BLaER1 treated with 17β-estradiol and CSF1 and Interleukin-3, amounts not matched to agents 10 nM and 100 nM (cell line): ENCODE data around the gene TOE1.

Experiments
- H3K27ac ChIP-seq, 11 experiments: shearing (Covaris generic); formaldehyde crosslinking; 2 replicates each; pipeline ENCODE4 v1.8.1; 2022
- H3K27me3 ChIP-seq, 11 experiments: shearing (Covaris generic); formaldehyde crosslinking; 2 replicates each; pipeline ENCODE4 v1.8.1; 2022
- H3K36me3 ChIP-seq, 11 experiments: shearing (Covaris generic); formaldehyde crosslinking; 2 replicates each; pipeline ENCODE4 v1.8.1; 2022
- H3K4me1 ChIP-seq, 10 experiments: shearing (Covaris generic); formaldehyde crosslinking; 2 replicates each; pipeline ENCODE4 v1.8.1; 2022
- H3K4me2 ChIP-seq, 11 experiments: shearing (Covaris generic); formaldehyde crosslinking; 2 replicates each; pipeline ENCODE4 v1.8.1; 2022
- H3K4me3 ChIP-seq, 10 experiments: shearing (Covaris generic); formaldehyde crosslinking; 2 replicates each; pipeline ENCODE4 v1.8.1; 2022
- H3K9ac ChIP-seq, 11 experiments: shearing (Covaris generic); formaldehyde crosslinking; 2 replicates each; pipeline ENCODE4 v1.8.1; 2022
- H3K9me3 ChIP-seq, 11 experiments: shearing (Covaris generic); formaldehyde crosslinking; replicated peaks in 1 of 11; 2 replicates each; pipeline ENCODE4 v1.8.1; 2022
- H4K20me1 ChIP-seq, 11 experiments: shearing (Covaris generic); formaldehyde crosslinking; 2 replicates each; pipeline ENCODE4 v1.8.1; 2022
- Cebpa-rat ChIP-seq, 11 experiments: shearing (Covaris generic); IDR thresholded peaks; 2 replicates each; pipeline ENCODE4 v1.8.1; 2022

TOE1 gene

GRCh38 chr1:45364294-45364693 is 24.3 kb downstream of the TOE1 start:
- Histone ChIP-seq H3K9me3 (no peaks in the 10 kb centered on the region), H3K27me3 (no peaks in the 10 kb centered on the region), H3K4me1 (peaks cover 12 to 29% (median 16%) of the 10 kb centered on the region in 10 experiments; a peak in 19 of 20 replicates), H3K9ac (no peak overlapping the region), H3K4me2 (no peak overlapping the region), H3K36me3 (no peaks in the 10 kb centered on the region), H3K4me3 (no peak overlapping the region), H3K27ac (no peak overlapping the region), H4K20me1 (no peaks in the 10 kb centered on the region)
- TF ChIP-seq Cebpa-rat (IDR thresholded peaks at IDR 0.05) = no peak

- Histone ChIP-seq H3K27me3 (no peaks in the 10 kb centered on the region), H3K9me3 (no peaks in the 10 kb centered on the region), H3K4me3 (no peak overlapping the region), H3K27ac (no peak overlapping the region), H3K36me3 (no peaks in the 10 kb centered on the region), H3K4me2 (no peak overlapping the region), H3K4me1 (peaks cover 11 to 27% (median 14%) of the 10 kb centered on the region in 10 experiments; a peak in 19 of 20 replicates), H4K20me1 (no peaks in the 10 kb centered on the region), H3K9ac (no peak overlapping the region)
- no peak for TF ChIP-seq Cebpa-rat (IDR thresholded peaks at IDR 0.05)
These were observed 25.1 kb downstream of the TOE1 start for GRCh38 chr1:45365051-45365450.

GRCh38 chr1:45370575-45370974 is 30.6 kb downstream of the TOE1 start:
- no peaks in the 10 kb centered on the region for H3K36me3 ChIP-seq
- H3K27me3 ChIP-seq = no peaks in the 10 kb centered on the region
- no peak overlapping the region for H3K27ac ChIP-seq
- no peaks in the 10 kb centered on the region for H4K20me1 ChIP-seq
- H3K9me3 ChIP-seq = no peaks in the 10 kb centered on the region
- H3K4me1 ChIP-seq = peaks cover 0 to 23% (median 3%) of the 10 kb centered on the region in 10 experiments; a peak in 8 of 20 replicates
- peak overlapping the region in 6 of 11 experiments; percentile 3 to 57 (median 24); a peak in 6 of 22 replicates for H3K4me2 ChIP-seq
- no peak overlapping the region for H3K4me3 ChIP-seq
- H3K9ac ChIP-seq = no peak overlapping the region
- TF ChIP-seq Cebpa-rat (IDR thresholded peaks at IDR 0.05) = no peak

- Histone ChIP-seq H3K27ac (no peak overlapping the region), H3K9ac (no peak overlapping the region), H3K36me3 (no peaks in the 10 kb centered on the region), H3K27me3 (no peaks in the 10 kb centered on the region), H3K4me2 (no peak overlapping the region; a peak in 1 of 22 replicates), H3K9me3 (no peaks in the 10 kb centered on the region), H3K4me3 (no peak overlapping the region), H3K4me1 (peaks cover 0 to 18% (median 3%) of the 10 kb centered on the region in 10 experiments; a peak in 8 of 20 replicates), H4K20me1 (no peaks in the 10 kb centered on the region)
- no peak for TF ChIP-seq Cebpa-rat (IDR thresholded peaks at IDR 0.05)
These were observed 33.6 kb downstream of the TOE1 start for GRCh38 chr1:45373573-45373972.

- no peaks in the 10 kb centered on the region for H3K27me3 ChIP-seq
- H3K4me2 ChIP-seq = no peak overlapping the region
- no peaks in the 10 kb centered on the region for H3K9me3 ChIP-seq
These were observed 35.4 kb downstream of the TOE1 start for GRCh38 chr1:45375104-45376090.

GRCh38 chr1:45378184-45378583 is 38.2 kb downstream of the TOE1 start:
- Histone ChIP-seq H3K9me3 (no peaks in the 10 kb centered on the region), H3K27ac (no peak overlapping the region), H3K9ac (no peak overlapping the region), H3K27me3 (no peaks in the 10 kb centered on the region), H3K4me3 (no peak overlapping the region), H3K36me3 (no peaks in the 10 kb centered on the region), H3K4me1 (0 out of 20 replicates have a peak, but pooled peaks cover 0 to 6% (median 0%) of the 10 kb centered on the region in 10 experiments), H4K20me1 (no peaks in the 10 kb centered on the region), H3K4me2 (no peak overlapping the region)
- no peak for TF ChIP-seq Cebpa-rat (IDR thresholded peaks at IDR 0.05)

More at GRCh38 chr1:45375104-45376090, 35.4 kb downstream of the TOE1 start:
- Histone ChIP-seq H3K4me1 (peaks cover 0 to 16% (median 3%) of the 10 kb centered on the region in 10 experiments; a peak in 8 of 20 replicates), H4K20me1 (no peaks in the 10 kb centered on the region), H3K36me3 (no peaks in the 10 kb centered on the region), H3K27ac (no peak overlapping the region), H3K4me3 (no peak overlapping the region), H3K9ac (no peak overlapping the region)
- no peak for TF ChIP-seq Cebpa-rat (IDR thresholded peaks at IDR 0.05)

- Histone ChIP-seq H3K27ac (no peak overlapping the region), H3K4me3 (no peak overlapping the region), H3K36me3 (peaks cover 0 to 6% (median 0%) of the 10 kb centered on the region in 11 experiments; a peak in 2 of 22 replicates), H4K20me1 (no peaks in the 10 kb centered on the region), H3K4me2 (no peak overlapping the region), H3K9ac (no peak overlapping the region), H3K4me1 (no peaks in the 10 kb centered on the region), H3K27me3 (no peaks in the 10 kb centered on the region), H3K9me3 (no peaks in the 10 kb centered on the region)
- no peak for TF ChIP-seq Cebpa-rat (IDR thresholded peaks at IDR 0.05)
These were observed 39.6 kb downstream of the TOE1 start for GRCh38 chr1:45379524-45379923.

- Histone ChIP-seq H3K4me3 (no peak overlapping the region), H4K20me1 (no peaks in the 10 kb centered on the region), H3K27me3 (no peaks in the 10 kb centered on the region), H3K9ac (no peak overlapping the region), H3K27ac (no peak overlapping the region), H3K36me3 (peaks cover 0 to 12% (median 0%) of the 10 kb centered on the region in 11 experiments; a peak in 4 of 22 replicates), H3K4me2 (no peak overlapping the region), H3K9me3 (no peaks in the 10 kb centered on the region), H3K4me1 (no peaks in the 10 kb centered on the region)
- TF ChIP-seq Cebpa-rat (IDR thresholded peaks at IDR 0.05) = no peak
These were observed 40.2 kb downstream of the TOE1 start for GRCh38 chr1:45380125-45380524.

- no peaks in the 10 kb centered on the region for H3K27me3 ChIP-seq
- no peaks in the 10 kb centered on the region for H4K20me1 ChIP-seq
- H3K9me3 ChIP-seq = no peaks in the 10 kb centered on the region
- H3K4me2 ChIP-seq = no peak overlapping the region
- H3K9ac ChIP-seq = no peak overlapping the region
- TF ChIP-seq Cebpa-rat (IDR thresholded peaks at IDR 0.05) = no peak
- no peak overlapping the region for H3K4me3 ChIP-seq
- H3K27ac ChIP-seq = no peak overlapping the region
- no peaks in the 10 kb centered on the region for H3K4me1 ChIP-seq
- H3K36me3 ChIP-seq = peaks cover 0 to 14% (median 0%) of the 10 kb centered on the region in 11 experiments; a peak in 4 of 22 replicates
These were observed 40.8 kb downstream of the TOE1 start for GRCh38 chr1:45380730-45381129.
